ENCODE data around the gene THRB.

Gene THRB

GRCh38 chr3:24389108-24390090 lies 105.3 kb downstream of the THRB start:
- CTCF ChIA-PET, result interaction anchor here (0.8 to 1.3 kb wide), 3 partner anchors 11 to 29 kb away, joined by 3 read pairs; no protein-coding TSS in a partner anchor
- POLR2A ChIA-PET, result no interaction called here
- no peak for DNase-seq (ENCODE audit: extremely low spot score)
- TF ChIP-seq, protein P1, sequence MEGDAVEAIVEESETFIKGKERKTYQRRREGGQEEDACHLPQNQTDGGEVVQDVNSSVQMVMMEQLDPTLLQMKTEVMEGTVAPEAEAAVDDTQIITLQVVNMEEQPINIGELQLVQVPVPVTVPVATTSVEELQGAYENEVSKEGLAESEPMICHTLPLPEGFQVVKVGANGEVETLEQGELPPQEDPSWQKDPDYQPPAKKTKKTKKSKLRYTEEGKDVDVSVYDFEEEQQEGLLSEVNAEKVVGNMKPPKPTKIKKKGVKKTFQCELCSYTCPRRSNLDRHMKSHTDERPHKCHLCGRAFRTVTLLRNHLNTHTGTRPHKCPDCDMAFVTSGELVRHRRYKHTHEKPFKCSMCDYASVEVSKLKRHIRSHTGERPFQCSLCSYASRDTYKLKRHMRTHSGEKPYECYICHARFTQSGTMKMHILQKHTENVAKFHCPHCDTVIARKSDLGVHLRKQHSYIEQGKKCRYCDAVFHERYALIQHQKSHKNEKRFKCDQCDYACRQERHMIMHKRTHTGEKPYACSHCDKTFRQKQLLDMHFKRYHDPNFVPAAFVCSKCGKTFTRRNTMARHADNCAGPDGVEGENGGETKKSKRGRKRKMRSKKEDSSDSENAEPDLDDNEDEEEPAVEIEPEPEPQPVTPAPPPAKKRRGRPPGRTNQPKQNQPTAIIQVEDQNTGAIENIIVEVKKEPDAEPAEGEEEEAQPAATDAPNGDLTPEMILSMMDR (IDR thresholded peaks at IDR 0.05; ENCODE audit: control extremely low read depth, extremely low read depth, low read depth, missing control alignments), result no peak

DNA sequence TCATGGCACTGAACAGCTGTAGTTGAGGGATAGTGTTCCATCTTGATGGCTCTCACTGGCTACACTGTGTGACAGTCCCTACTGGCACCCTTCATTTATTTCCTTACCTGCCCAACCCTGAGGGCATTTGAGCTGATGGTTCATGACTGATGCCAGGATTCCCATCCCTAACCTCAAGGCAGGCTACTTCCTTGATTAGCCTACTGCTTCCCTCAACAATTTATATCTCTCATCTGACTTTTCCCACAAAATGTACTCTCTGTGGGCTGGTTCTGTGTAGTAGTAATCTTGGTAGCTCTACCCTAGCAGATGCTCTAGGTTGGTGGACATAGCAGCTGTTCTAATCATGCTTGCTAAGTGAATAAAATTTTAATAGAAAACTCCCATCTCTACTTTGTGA lies 106.0 kb downstream of the THRB start:
- ChIA-PET CTCF (interaction anchor here (0.9 kb wide), 1 partner anchor 10 kb away, joined by 3 read pairs; no protein-coding TSS in a partner anchor), POLR2A (no interaction called here)
- DNase-seq (ENCODE audit: extremely low spot score), result no peak
- TF ChIP-seq, protein P1 (IDR thresholded peaks at IDR 0.05; ENCODE audit: control extremely low read depth, extremely low read depth, low read depth, missing control alignments), result no peak

GRCh38 chr3:24388159-24388558 lies 106.5 kb downstream of the THRB start:
- ChIA-PET CTCF (interaction anchor here (0.9 kb wide), 1 partner anchor 9 kb away, joined by 3 read pairs; no protein-coding TSS in a partner anchor), POLR2A (no interaction called here)
- no peak for DNase-seq (ENCODE audit: extremely low spot score)
- TF ChIP-seq, protein P1 (IDR thresholded peaks at IDR 0.05; ENCODE audit: control extremely low read depth, extremely low read depth, low read depth, missing control alignments), result no peak

- POLR2A ChIA-PET, result no interaction called here
- no peak for DNase-seq (ENCODE audit: extremely low spot score)
- CTCF ChIA-PET, result interaction anchor here (1.1 to 1.8 kb wide), 2 partner anchors 10 to 24 kb away, joined by 3 to 5 read pairs; no protein-coding TSS in a partner anchor
Observed at GRCh38 chr3:24387493-24387892, 107.2 kb downstream of the THRB start.

DNA sequence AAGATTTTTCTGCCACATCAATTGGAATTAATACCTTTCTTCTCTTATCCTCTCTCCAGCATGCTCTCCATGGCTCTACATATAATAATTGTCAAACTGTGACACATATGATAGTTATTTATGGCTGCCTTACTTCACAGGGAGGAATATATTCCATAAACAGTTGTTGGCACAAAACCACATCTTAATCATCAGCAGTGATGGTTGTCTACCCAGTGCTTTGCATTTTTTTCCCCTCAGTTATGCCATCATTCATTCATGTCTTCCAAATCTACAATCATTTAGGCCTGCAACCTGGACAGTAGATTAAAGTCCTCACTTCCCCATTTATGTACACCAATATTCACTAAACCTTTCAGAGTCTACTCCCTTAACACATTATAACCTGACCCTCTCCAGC lies 107.7 kb downstream of the THRB start:
- TF ChIP-seq, protein P1 (IDR thresholded peaks at IDR 0.05; ENCODE audit: control extremely low read depth, extremely low read depth, low read depth, missing control alignments), result no peak
- POLR2A ChIA-PET, result no interaction called here
- DNase-seq (ENCODE audit: extremely low spot score), result no peak
- CTCF ChIA-PET, result interaction anchor here (1.1 to 1.8 kb wide), 2 partner anchors 9 to 24 kb away, joined by 3 to 5 read pairs; no protein-coding TSS in a partner anchor

More at GRCh38 chr3:24387493-24387892, 107.2 kb downstream of the THRB start:
- TF ChIP-seq, protein P1 (IDR thresholded peaks at IDR 0.05; ENCODE audit: control extremely low read depth, extremely low read depth, low read depth, missing control alignments), result no peak

DNA sequence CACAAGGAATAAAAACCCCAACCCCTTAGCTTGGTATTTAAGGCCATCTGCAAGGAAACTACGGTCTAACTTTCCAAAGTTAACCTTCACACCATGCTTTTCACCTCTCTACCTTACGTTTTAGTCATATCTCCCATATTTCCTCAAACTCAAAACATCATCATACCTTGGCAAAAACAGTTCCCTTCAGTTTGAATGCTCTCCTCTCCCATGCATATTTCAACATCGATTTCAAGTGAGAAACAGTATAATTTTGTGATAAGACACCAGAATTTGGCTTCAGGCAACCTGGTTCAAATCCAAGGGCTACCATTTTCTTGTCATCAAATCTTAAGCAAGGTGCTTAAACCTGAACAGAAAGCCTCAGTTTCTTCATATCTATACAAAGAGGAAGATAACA lies 108.2 kb downstream of the THRB start:
- TF ChIP-seq, protein P1 (IDR thresholded peaks at IDR 0.05; ENCODE audit: control extremely low read depth, extremely low read depth, low read depth, missing control alignments), result no peak
- CTCF ChIA-PET, result interaction anchor here (1.8 kb wide), 1 partner anchor 23 kb away, joined by 5 read pairs; no protein-coding TSS in a partner anchor
- POLR2A ChIA-PET, result no interaction called here
- no peak for DNase-seq (ENCODE audit: extremely low spot score)
